GM12801 (cell line): ENCODE measurements around the gene ZMIZ1.

ENCODE experiments used
- TF ChIP-seq, protein P1 (sequence below): IDR thresholded peaks from one replicate; pipeline ENCODE4 v1.5.1; 2011; ENCODE audit warnings: control low read depth; ENCODE audit not compliant: insufficient read length; ENCODE audit errors: extremely low read depth

Gene ZMIZ1

DNA sequence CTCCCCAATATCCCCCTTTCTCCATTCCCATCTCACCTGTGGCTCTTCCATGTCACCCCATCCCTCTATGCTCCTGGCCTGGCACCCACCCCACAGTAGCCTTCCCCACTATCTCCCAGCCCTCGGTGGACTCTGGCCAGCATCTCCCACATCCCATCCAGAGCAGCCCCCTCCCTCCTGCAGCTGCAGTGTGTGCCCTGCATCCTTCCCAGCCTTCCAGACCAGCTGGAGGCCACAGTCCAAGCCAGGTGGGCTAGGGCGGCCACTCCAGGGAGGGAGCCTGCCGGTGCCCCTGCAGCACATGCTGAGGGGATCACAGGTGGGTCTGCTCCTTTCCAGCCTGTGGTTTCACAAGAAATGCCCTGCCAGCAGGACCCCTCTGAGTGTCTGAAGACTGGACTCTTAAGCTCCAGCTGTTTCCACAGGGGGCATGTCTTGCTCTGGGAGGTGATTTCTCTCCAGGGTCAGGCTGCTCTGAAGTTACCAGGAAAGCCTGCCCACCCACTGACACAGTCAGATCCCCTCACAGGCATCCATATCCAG lies 187.6 kb downstream of the ZMIZ1 start:
- TF ChIP-seq, protein P1, sequence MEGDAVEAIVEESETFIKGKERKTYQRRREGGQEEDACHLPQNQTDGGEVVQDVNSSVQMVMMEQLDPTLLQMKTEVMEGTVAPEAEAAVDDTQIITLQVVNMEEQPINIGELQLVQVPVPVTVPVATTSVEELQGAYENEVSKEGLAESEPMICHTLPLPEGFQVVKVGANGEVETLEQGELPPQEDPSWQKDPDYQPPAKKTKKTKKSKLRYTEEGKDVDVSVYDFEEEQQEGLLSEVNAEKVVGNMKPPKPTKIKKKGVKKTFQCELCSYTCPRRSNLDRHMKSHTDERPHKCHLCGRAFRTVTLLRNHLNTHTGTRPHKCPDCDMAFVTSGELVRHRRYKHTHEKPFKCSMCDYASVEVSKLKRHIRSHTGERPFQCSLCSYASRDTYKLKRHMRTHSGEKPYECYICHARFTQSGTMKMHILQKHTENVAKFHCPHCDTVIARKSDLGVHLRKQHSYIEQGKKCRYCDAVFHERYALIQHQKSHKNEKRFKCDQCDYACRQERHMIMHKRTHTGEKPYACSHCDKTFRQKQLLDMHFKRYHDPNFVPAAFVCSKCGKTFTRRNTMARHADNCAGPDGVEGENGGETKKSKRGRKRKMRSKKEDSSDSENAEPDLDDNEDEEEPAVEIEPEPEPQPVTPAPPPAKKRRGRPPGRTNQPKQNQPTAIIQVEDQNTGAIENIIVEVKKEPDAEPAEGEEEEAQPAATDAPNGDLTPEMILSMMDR: no peak

DNA sequence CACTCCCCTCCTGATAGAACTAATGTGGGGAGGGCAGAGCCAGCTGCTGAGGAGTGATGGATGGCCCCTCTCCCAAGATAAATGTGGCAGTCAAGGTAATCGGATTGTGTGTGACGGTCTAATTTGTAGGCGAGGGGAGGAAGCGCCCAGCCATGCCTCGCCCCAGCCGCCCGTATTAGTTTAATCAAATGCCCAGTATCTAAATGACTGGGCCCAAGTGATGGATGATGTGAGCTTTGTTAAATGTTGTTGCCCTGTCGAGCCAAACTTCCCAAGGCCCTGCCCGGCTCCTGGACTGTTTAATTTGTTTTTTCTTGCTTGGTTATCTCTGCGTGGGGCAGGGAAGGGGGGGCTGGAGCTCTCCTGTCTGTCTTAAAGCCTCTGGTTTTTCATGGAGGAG lies 190.1 kb downstream of the ZMIZ1 start:
- TF ChIP-seq, protein P1: no peak

DNA sequence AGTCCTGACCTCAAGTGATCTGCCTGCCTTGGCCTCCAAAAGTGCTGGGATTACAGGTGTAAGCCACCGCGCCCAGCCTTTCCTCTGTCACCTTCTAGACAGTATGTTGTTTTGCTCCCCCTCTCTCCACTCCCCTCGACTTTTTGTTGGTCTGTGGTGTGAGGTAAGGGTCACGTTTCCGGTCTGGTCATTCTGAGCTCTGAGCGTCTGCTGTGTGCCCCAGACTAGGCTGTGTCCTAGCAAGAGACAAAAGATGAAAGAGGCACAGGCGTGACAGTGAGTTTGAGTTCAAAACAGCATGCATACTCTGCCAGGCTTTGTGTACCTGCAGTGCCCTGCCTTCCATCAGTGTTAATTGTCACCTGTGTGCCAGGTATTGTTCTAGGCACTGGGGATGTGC lies 191.1 kb downstream of the ZMIZ1 start:
- TF ChIP-seq, protein P1: no peak

DNA sequence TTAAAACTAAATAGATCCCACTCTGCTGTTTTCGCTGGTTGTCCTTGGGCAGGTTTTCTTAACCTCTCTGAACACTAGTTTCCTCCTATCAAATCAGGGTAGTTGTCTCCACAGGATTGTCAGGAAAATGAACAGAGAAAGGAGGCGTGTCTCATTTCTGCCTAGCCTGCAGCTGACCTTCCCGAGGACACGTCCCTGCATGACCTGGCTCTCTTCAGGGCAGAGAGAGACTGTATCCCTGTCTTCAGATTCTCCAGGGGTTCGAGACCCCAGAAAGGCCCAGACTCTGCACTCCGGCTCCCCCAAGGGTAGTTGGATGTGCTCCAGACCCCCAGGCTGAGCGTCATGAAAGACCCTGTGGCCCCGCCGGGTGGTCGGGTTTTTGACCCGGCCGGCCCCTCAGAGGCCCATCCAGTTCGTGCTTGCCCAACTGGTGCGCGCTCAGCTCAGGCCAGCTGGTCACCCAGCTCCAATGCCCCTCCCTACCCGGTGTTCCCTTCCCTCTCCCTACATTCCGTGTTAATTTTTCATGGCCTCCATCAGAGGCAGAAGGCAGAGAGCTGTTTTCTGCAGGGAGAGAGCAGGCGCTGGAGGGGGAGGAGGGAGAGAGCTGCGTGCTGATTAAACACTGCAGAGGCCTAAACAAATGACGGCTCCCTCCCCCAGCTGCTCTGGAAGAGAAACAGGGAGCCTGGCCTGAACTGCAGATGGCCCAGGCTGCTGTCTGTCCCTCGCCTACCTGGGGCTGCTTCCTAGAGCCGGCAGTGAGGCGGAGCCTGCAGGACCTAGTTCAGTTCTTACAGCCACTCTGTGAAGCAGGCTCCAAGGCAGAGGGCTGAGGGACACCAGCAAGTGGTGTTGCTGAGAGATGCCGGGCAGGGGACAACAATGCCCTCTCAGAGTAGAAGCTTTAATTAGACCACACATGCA lies 192.3 kb downstream of the ZMIZ1 start:
- TF ChIP-seq, protein P1: no peak

DNA sequence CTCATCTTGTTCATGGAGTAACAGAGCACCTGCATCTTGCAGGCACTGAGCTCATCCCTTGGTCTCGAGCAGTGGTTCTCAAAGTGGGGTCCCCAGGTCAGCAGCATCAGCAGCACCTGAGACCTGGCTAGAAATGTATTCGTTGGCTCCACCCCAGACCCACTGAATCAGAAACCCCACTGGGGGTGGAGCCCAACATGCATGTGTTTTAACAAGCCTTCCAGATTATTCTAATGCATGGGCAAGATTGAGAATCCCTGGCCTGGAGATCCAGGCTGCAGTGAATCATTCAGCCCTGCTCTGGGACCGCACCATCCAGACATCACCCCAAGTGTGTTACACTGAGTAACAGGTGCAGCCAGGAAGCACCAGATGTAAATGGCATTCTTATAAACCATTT lies 193.4 kb downstream of the ZMIZ1 start:
- TF ChIP-seq, protein P1: no peak

DNA sequence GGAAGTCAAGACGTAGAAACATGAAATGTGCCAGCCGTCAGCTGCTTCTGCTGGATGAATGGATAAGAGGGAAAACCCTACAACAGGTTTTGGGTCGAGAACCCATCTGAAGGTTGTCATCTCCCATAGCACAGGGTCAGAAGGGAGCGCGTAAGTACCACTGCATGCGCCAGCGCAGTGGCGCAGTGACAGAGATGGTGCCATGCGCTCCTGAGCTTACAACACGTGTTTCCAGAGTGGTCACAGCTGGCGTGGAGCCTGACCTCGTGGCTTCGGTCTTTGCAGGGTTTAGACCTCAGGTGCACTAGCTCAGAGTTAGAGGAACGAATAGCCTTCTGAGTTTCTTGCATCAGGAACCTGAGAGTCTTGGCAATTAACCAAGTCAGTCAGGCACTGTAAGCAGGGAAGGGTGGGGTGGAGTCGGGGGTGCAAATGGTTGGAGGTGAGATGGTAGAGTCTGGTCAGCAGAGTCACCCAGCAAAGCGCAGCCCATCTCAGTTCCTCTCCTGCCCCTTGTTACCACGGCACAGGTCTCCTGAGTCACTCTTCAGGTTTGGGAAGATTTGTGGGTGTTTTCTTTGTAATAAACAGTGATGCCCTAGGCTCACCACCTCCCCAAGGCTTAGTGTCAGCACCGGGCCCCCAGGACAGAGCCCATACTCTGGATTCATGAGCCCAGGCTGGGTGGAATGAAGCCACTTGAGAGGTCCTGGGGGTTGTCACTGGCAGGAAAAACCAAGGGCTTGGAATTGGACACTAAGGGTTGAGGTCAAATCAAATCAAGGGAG lies 194.4 kb downstream of the ZMIZ1 start:
- TF ChIP-seq, protein P1: no peak

DNA sequence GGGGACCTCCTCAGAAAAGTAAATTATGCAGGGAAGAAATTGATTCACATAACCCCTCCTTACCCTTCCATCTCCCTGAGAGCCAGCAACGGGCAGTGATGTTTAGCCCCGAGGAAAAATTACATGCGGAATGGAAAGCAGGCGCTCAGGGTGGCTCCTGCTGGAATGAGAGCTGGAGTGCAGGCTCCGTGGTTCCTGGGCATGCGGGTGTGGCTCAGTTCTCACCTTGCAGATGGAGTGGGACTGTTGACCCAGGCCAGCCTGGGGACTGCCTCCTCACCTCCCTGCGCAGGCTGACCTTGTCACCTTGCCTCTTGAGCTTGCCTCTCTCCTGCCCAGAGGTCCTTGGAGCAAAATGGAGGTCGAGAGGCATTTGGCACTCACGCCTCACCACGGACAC lies 195.2 kb downstream of the ZMIZ1 start:
- TF ChIP-seq, protein P1: no peak
